Measurements from ENCODE around the gene TSC1.

- no peak for TF ChIP-seq CTCF (conservative IDR thresholded peaks at IDR 0.05; ENCODE audit: low read depth, low read length)
- no peak for TF ChIP-seq EZH2 (IDR thresholded peaks at IDR 0.05; ENCODE audit: low read length, unreplicated experiment)
- TF ChIP-seq EZH2phosphoT487 (IDR thresholded peaks at IDR 0.05; ENCODE audit: borderline replicate concordance, low read length): no peak
Observed at GRCh38 chr9:132905726-132906125, 38.7 kb downstream of the TSC1 start.

Data from PC-3 (cell line).